Activated CD8-positive, alpha-beta T cell treated with anti-CD3 and anti-CD28 coated beads, Interleukin-2, amount 10 ng/mL, durations not matched to agents 7 days and 5 days (primary cell): ENCODE data around the gene CACNG5. TPM values are rescaled to one million over a fixed set of nuclear protein-coding genes. Genes with fewer than 3 reads are reported as not detected.

Source experiments
- ATAC-seq: fragments of 150-1000 bp; cut with Tn5 transposase; one replicate; pipeline ENCODE4 v1.10.0; 2021; ENCODE audit warnings: moderate library complexity
- CTCF ChIA-PET: fragments of 350-600 bp; sonication (Branson Sonifier 250); formaldehyde crosslinking; loops from one replicate; lab custom pipeline; 2021; ENCODE audit warnings: antibody characterized with exemption; lab: Charles Lee
- POLR2A ChIA-PET: fragments of 350-600 bp; sonication (Branson Sonifier 250); formaldehyde crosslinking; loops from one replicate; lab custom pipeline; 2021; ENCODE audit warnings: antibody characterized with exemption; lab: Charles Lee
- DNase-seq: peaks from one replicate; pipeline ENCODE4 v3.0.0-alpha.2; 2020
- H3K27ac Mint-ChIP-seq: one replicate; pipeline ENCODE4 v1.8.0; 2021; ENCODE audit warnings: mild to moderate bottlenecking, mixed read lengths
- H3K27me3 Mint-ChIP-seq: one replicate; pipeline ENCODE4 v1.8.0; 2021; ENCODE audit warnings: low read depth, mixed read lengths
- H3K36me3 Mint-ChIP-seq: one replicate; pipeline ENCODE4 v1.8.0; 2021; ENCODE audit warnings: low read depth, mixed read lengths
- H3K4me1 Mint-ChIP-seq: one replicate; pipeline ENCODE4 v1.8.0; 2021; ENCODE audit warnings: low read depth, mixed read lengths
- H3K4me3 Mint-ChIP-seq: one replicate; pipeline ENCODE4 v1.8.0; 2021; ENCODE audit warnings: mild to moderate bottlenecking, mixed read lengths
- H3K9me3 Mint-ChIP-seq: one replicate; pipeline ENCODE4 v1.8.0; 2022; ENCODE audit warnings: mixed read lengths; ENCODE audit not compliant: insufficient read depth
- total RNA-seq, 2 experiments: library from RNA; stranded (reverse); gene quantifications; one replicate each; pipeline ENCODE4 v1.2.3, GENCODE V29; 2021

CACNG5 gene
- total RNA-seq, 2 experiments from 2014 or later: not detected

DNA sequence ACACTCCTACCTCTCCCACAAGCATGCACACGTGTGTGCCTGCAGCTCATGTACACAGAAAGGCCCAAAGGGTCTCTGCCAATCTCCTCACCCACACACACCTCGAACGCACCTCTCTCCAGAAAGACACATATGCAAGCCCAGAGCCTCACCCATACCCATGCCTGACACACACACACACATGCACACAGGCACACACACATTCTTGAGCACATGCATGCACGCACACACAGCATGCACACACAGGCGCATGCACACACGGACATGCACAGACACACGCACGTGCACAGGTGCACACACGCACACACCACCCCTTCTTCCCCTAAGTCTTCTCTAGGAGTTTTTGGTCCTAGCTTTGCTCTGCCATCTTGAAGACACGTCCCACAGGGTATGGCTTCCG is 80.9 kb downstream of the CACNG5 start:
- no peaks in the 10 kb centered on the region for H3K9me3 Mint-ChIP-seq
- no peaks in the 10 kb centered on the region for H3K27me3 Mint-ChIP-seq
- DNase-seq: no peak

DNA sequence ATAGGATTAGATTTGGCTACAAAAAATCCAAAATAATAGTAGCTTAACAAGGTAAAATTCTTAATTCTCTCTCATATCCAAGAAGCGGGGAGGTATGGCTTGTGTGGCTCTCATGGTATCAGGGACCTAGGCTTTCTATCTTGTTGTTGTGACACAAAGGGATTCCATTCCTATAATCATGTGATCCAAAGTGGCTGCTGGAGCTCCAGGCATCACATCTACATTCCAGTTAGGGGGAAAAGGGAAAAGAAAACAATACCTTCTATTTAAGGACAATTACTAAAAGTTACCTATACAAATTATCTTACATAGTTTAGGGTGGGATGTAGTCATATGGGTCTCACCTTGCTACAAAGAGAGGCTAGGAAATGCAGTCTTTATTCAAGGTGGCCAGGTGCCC is 82.0 kb downstream of the CACNG5 start:
- H3K4me3 Mint-ChIP-seq: no peak overlapping the region
- CTCF ChIA-PET: interaction anchor here (1.1 kb wide), 1 partner anchor 202 kb away, joined by 3 read pairs; no protein-coding TSS in a partner anchor
- no peak for ATAC-seq
- POLR2A ChIA-PET: no interaction called here
- no peaks in the 10 kb centered on the region for H3K9me3 Mint-ChIP-seq
- no peaks in the 10 kb centered on the region for H3K36me3 Mint-ChIP-seq
- no peak for DNase-seq
- H3K27ac Mint-ChIP-seq: no peak overlapping the region
- peaks cover 3% of the 10 kb centered on the region for H3K27me3 Mint-ChIP-seq
- H3K4me1 Mint-ChIP-seq: no peaks in the 10 kb centered on the region

More for the DNA sequence above, 80.9 kb downstream of the CACNG5 start:
- H3K36me3 Mint-ChIP-seq: no peaks in the 10 kb centered on the region
- H3K4me1 Mint-ChIP-seq: no peaks in the 10 kb centered on the region
- ChIA-PET POLR2A (no interaction called here), CTCF (interaction anchor here (0.9 kb wide), 1 partner anchor 188 kb away, joined by 3 read pairs; no protein-coding TSS in a partner anchor)
- no peak overlapping the region for H3K4me3 Mint-ChIP-seq
- ATAC-seq: no peak
- no peak overlapping the region for H3K27ac Mint-ChIP-seq

DNA sequence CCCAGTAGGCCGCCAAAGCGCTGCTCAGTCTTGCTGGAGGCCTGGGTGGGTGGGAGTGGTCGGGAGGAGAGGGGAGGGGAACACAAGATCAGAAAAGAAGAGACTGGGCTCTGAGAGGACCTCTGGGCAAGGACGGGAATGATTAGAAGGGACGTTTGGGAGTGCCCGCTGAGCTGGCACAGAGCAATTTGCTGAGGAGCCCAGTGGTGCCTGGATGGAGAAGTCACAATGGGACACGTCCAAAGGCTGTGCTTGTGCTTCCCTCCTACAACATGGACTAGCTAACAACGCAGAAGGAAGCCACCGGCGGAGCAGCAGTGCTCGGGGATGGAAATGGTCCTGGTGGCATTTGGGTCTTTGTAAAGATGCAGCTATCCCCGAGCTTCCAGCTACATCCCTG is 84.0 kb downstream of the CACNG5 start:
- no peaks in the 10 kb centered on the region for H3K4me1 Mint-ChIP-seq
- H3K4me3 Mint-ChIP-seq: no peak overlapping the region
- no peak overlapping the region for H3K27ac Mint-ChIP-seq
- no peak for DNase-seq
- H3K36me3 Mint-ChIP-seq: no peaks in the 10 kb centered on the region
- CTCF ChIA-PET: no interaction called here
- POLR2A ChIA-PET: no interaction called here
- ATAC-seq: no peak
- H3K27me3 Mint-ChIP-seq: peaks cover 11% of the 10 kb centered on the region
- H3K9me3 Mint-ChIP-seq: no peaks in the 10 kb centered on the region

DNA sequence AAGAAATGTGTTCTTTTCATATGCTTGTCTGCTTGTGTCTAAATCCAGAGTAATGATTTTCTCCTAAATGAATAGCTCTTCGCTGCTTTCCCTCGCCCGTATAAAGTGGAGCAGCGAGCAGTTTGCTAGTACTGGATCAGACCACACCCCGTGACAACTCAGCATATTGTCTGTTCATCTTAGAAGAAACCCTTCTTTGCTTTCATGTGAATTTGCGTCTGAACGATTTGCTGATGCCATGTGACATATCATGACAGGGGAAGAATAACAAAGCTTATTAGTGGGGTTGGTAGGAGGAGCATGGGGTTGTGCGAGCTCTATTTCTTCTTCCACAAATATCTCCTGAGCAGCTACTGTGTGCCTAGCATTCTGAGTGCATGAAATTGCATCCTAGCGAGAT is 85.5 kb downstream of the CACNG5 start:
- Mint-ChIP-seq H3K27ac (no peak overlapping the region), H3K9me3 (no peaks in the 10 kb centered on the region), H3K27me3 (peaks cover 14% of the 10 kb centered on the region), H3K4me1 (no peaks in the 10 kb centered on the region), H3K4me3 (no peak overlapping the region), H3K36me3 (no peaks in the 10 kb centered on the region)
- ChIA-PET CTCF (no interaction called here), POLR2A (no interaction called here)
- ATAC-seq: no peak
- no peak for DNase-seq

DNA sequence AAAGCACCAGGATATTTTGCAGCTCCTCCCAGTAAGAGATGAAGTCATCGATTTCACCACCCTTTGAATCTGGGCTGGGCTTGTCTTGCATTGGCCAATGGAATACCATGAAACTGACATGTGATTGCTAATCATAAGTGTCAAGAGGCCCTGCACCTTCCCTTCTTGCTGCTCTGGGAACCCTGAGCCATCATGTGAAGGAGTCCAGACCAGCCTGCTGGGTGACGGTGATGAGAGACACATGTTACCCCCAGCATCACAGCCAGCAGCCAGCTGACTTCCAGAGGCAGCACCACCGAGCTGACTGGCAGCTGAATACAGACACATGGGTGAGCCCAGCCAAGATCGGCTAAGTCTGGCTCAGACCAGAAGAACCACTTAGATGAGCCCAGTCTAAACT is 86.0 kb downstream of the CACNG5 start:
- no peaks in the 10 kb centered on the region for H3K9me3 Mint-ChIP-seq

DNA sequence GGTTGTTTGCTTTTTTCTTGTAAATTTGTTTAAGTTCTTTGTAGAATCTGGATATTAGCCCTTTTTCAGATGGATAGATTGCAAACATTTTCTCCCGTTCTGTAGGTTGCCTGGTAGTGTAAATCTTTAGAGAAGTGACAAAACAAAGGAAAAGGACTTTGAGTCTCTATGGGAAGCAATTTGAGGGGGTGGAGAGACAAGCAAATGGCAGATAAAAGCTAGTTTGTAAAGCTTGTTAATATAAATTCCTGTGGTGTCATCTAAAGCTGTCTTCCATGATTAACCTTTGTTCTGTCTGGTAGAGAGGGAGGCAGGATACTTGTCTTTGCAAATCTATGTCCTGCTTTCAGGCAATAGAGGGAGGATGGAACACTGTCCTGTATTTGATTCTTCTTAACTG is 89.0 kb downstream of the CACNG5 start:
- Mint-ChIP-seq H3K27me3 (peaks cover 35% of the 10 kb centered on the region), H3K4me3 (no peak overlapping the region), H3K36me3 (no peaks in the 10 kb centered on the region), H3K27ac (no peak overlapping the region), H3K4me1 (no peaks in the 10 kb centered on the region), H3K9me3 (no peaks in the 10 kb centered on the region)
- DNase-seq (no peak), ATAC-seq (no peak)
- CTCF ChIA-PET: no interaction called here
- POLR2A ChIA-PET: no interaction called here

More for the DNA sequence above, 86.0 kb downstream of the CACNG5 start:
- ChIA-PET CTCF (no interaction called here), POLR2A (no interaction called here)
- Mint-ChIP-seq H3K4me1 (no peaks in the 10 kb centered on the region), H3K27me3 (peaks cover 17% of the 10 kb centered on the region), H3K27ac (no peak overlapping the region), H3K4me3 (no peak overlapping the region), H3K36me3 (no peaks in the 10 kb centered on the region)
- ATAC-seq: no peak
- no peak for DNase-seq

DNA sequence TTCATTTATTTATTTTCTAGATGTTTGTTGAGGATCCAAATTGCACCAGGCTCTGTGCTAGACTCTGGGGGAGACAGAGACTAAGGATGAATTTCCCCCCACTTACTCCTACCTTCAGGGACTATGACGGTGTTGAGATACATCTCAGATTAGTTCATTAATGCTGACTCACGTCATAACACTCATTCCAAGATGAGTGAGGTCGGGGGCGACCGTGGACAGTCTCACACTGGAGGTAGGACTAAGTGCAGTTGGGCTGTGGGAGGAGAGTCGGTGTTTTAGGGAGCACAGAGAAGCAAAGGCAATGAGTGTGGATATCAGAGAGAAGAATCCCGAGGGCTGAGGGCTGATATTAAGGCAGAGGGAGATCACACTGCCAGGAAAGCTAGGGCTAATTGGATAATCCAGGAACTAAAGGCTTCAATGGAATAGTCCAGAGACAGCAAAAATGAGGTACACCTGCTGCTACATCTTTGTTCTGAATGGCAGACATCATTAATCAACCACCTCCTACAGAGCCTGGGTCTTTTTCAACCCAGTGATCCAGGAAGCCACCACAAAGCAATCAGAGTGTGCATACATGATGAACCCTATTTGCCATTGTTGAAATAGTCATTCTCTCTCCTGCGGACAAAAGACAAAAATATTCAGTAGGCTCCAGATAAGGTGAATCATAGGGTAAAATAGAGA is 91.0 kb downstream of the CACNG5 start:
- Mint-ChIP-seq H3K4me1 (no peaks in the 10 kb centered on the region), H3K4me3 (no peak overlapping the region), H3K9me3 (no peaks in the 10 kb centered on the region), H3K27ac (no peak overlapping the region), H3K36me3 (no peaks in the 10 kb centered on the region), H3K27me3 (peaks cover 45% of the 10 kb centered on the region)
- ATAC-seq (no peak), DNase-seq (no peak)
- CTCF ChIA-PET: no interaction called here
- POLR2A ChIA-PET: no interaction called here

DNA sequence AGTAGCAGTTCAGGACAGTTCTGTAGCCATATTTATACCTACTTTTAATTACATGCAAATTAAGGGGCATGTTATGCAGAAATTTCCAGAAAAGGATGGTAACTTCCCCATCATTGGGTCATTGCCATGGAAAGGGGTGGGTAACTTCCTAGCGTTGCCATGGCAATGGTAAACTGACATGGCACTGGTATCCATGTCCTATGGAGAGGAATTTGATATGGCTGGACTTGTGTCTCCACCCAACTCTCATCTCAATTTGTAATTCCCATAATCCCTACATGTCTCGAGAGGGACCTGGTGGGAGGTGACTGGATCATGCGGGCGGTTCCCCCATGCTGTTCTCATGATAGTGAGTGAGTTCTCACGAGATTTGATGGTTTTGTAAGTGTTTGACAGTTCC is 94.0 kb downstream of the CACNG5 start:
- CTCF ChIA-PET: no interaction called here
- no peaks in the 10 kb centered on the region for H3K36me3 Mint-ChIP-seq

DNA sequence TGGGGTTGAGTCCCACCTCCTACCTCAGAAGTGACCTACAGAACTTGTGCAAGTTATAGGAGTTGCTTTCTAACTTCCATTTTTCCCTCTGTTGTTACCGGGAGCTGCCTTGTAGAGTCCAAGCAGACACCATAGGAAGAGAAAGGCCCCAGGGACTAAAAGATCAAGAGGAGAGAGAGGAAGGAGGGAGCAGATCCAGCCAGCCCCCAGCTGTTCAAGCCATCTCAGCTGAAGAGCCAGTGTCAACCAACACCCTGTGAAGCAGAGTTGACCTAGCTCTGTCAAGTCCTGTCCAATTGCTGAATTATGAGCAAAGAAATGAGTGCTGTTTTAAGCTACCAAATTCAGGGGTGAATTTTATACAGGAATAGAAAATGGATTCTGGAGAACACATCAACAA is 94.7 kb downstream of the CACNG5 start:
- Mint-ChIP-seq H3K9me3 (no peaks in the 10 kb centered on the region), H3K4me1 (no peaks in the 10 kb centered on the region), H3K27me3 (peaks cover 31% of the 10 kb centered on the region), H3K36me3 (no peaks in the 10 kb centered on the region), H3K27ac (no peak overlapping the region), H3K4me3 (no peak overlapping the region)
- DNase-seq (no peak), ATAC-seq (no peak)
- ChIA-PET POLR2A (no interaction called here), CTCF (no interaction called here)

More for the DNA sequence above, 94.0 kb downstream of the CACNG5 start:
- POLR2A ChIA-PET: no interaction called here
- Mint-ChIP-seq H3K4me3 (no peak overlapping the region), H3K9me3 (no peaks in the 10 kb centered on the region), H3K27ac (no peak overlapping the region), H3K27me3 (peaks cover 33% of the 10 kb centered on the region), H3K4me1 (no peaks in the 10 kb centered on the region)
- ATAC-seq: no peak
- DNase-seq: no peak

DNA sequence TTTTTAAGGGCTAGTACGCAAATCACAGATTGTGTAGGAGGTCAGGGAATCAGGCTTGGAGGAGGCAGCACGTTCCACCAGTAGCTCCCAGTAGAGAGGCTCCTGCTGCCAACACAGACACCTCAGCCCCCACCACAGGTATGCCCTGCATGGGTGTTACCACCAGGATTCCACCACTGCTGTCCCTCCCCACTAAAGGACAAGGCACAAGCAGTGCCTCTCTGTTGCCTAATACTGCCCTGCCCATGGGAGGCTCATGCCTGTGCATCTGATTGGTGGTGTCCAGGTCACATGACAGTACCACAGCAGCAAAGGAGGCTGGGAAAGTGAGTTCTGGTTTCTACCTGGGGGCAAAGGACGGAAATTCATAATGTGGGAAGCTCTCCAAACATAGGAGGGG is 96.0 kb downstream of the CACNG5 start:
- DNase-seq (no peak), ATAC-seq (no peak)
- peaks cover 32% of the 10 kb centered on the region for H3K27me3 Mint-ChIP-seq
- CTCF ChIA-PET: no interaction called here
- no peaks in the 10 kb centered on the region for H3K9me3 Mint-ChIP-seq
- H3K4me1 Mint-ChIP-seq: no peaks in the 10 kb centered on the region
- H3K4me3 Mint-ChIP-seq: no peak overlapping the region
- no peak overlapping the region for H3K27ac Mint-ChIP-seq
- POLR2A ChIA-PET: no interaction called here
- no peaks in the 10 kb centered on the region for H3K36me3 Mint-ChIP-seq

DNA sequence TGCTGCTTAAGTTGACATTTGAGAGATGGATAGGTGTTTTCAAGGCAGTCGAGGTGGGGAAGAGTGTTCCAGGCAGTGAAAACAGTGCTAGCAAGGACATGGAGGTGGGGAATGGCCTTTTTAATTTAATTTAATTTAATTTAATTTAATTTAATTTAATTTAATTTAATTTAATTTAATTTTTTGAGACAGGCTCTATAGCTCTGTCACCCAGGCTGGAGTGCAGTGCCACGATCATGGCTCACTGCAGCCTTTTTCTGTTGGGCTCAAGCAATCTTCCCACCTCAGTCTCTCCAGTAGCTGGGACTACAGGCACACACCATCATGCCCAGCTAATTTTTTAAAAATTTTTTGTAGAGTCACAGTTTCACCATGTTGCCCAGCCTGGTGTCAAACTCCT is 97.4 kb downstream of the CACNG5 start:
- no peak for DNase-seq
- Mint-ChIP-seq H3K4me3 (no peak overlapping the region), H3K27me3 (peaks cover 21% of the 10 kb centered on the region), H3K27ac (no peak overlapping the region), H3K9me3 (no peaks in the 10 kb centered on the region), H3K4me1 (no peaks in the 10 kb centered on the region), H3K36me3 (no peaks in the 10 kb centered on the region)
- ChIA-PET CTCF (no interaction called here), POLR2A (no interaction called here)
- ATAC-seq: no peak

DNA sequence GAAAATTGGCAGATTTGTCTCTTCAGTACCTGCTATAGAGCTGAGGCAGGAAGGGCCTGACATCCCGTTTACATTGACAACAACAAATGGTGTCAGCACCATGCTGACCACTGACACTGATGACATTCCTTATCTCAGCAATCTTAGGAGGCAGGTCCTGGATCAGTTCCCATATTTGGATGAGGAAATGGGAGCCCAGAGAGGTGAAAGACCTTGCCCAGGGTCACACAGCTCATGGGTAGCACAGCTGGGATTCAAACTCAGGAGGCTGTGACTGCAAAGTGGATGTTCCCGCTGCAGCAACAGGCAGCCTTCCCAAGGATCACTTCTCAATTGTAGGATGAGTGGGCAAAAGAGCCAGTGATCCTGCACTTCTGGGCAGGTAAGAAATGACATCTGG is 99.1 kb downstream of the CACNG5 start:
- H3K27ac Mint-ChIP-seq: no peak overlapping the region
- peaks cover 13% of the 10 kb centered on the region for H3K27me3 Mint-ChIP-seq
- ATAC-seq: no peak
- H3K4me3 Mint-ChIP-seq: no peak overlapping the region
- CTCF ChIA-PET: interaction anchor here (0.7 kb wide), 1 partner anchor 17 kb away, joined by 3 read pairs; no protein-coding TSS in a partner anchor
- no peaks in the 10 kb centered on the region for H3K4me1 Mint-ChIP-seq
- no peaks in the 10 kb centered on the region for H3K36me3 Mint-ChIP-seq
- H3K9me3 Mint-ChIP-seq: no peaks in the 10 kb centered on the region
- no peak for DNase-seq
- POLR2A ChIA-PET: no interaction called here
